GM19328 (cell line): ENCODE results near the gene PAPOLB.

Experiments
- ATAC-seq: cut with Tn5 transposase; IDR thresholded peaks from one replicate; pipeline ENCODE4 v1.9.1; 2021; ENCODE audit warnings: mild to moderate bottlenecking, moderate library complexity; ENCODE audit not compliant: unreplicated experiment

The PAPOLB gene

GRCh38 chr7:4842319-4843064 is 19.3 kb downstream of the PAPOLB start:
- ATAC-seq = no peak

DNA sequence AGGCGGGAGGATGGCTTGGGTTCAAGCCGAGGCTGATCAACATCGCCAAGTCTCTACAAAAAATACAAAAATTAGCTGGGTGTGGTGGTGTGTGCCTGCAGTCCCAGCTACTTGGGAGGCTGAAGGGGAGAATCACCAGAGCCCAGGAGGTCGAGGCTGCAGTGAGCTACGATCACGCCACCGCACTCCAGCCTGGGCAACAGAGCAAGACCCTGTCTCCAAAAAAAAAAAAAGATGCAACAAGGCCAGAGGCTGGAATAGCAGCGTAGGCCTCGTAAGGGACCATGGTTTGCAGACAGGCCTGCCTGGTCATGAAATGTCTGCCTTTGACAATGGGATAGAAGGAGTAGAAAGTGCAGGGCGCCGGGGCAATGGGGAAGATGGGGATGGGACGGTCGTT is 20.0 kb downstream of the PAPOLB start:
- no peak for ATAC-seq

- ATAC-seq = no peak
These were observed 20.6 kb downstream of the PAPOLB start for GRCh38 chr7:4841007-4841784.

GRCh38 chr7:4840079-4840501 is 21.7 kb downstream of the PAPOLB start:
- ATAC-seq = no peak

DNA sequence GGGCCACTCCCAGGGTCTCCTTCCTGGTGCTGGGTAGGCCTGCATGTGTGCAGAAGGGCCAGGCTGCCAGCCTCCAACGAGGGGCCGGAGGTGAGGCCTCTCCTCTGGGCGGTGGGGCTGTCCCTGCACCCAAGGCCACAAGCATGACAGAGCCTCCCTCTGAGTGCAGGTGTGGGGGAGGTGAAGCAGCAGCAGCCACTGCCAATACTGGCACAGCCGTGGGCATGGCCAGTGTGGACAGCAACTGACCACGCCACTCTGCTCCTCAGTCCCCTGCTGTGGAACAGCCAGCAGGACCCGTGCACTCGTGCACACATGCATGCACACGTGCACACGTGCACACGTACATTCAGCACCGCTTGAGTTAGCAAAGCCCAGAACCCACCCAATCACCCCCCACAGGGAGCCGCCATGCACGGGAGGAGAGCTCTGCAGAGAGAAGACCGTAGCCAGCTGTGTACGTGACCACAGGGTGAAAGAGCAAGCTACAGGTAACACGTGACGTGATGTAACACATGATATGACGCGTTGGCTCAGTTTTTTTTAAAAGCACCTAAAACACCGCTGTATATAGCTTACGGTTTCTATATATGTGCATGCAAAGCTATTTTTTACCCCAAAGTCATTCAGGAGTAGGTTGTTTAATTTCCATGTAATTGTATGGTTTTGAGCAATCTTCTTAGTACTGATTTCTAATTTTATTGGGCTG is 23.1 kb downstream of the PAPOLB start:
- no peak for ATAC-seq

DNA sequence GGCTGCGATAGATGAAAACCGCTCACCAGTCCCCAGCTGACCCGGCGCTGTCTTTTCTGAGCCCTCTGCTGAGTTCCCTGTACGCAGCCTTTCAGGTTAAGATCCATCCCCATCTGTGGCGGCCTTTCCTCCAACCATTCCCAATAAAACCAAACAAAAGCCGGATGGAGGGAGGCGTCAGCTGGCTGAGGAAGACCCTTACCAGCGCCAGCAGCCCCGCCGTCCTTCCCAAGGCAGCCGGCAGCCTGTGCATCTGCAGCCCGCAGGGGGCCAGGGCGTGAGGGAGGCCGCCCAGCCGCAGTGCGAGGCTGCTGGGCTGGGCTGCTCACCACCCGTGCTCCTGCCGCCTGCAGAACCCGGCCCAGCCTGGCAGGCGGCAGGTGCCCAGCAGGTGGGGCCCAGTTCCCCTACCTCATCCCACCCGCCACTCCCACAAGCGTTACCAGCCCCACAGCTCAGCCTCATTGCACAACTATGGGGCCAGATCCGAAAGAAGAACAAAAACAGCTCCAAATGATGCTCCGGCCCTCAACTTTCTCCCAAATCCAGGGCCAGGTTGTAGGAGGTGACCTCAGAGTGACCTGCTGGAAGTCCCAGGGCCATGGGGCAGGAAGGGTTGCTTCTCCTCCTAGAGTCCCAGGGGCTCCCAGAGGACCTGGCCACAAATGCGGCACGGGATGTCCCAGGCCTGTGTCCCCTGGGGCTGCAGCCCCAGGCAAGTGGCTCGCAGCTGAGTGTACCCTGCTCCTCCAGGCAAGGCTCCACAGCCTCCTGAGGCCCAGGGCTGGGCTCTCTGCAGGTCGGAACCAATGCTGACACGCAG is 23.8 kb downstream of the PAPOLB start:
- no peak for ATAC-seq

DNA sequence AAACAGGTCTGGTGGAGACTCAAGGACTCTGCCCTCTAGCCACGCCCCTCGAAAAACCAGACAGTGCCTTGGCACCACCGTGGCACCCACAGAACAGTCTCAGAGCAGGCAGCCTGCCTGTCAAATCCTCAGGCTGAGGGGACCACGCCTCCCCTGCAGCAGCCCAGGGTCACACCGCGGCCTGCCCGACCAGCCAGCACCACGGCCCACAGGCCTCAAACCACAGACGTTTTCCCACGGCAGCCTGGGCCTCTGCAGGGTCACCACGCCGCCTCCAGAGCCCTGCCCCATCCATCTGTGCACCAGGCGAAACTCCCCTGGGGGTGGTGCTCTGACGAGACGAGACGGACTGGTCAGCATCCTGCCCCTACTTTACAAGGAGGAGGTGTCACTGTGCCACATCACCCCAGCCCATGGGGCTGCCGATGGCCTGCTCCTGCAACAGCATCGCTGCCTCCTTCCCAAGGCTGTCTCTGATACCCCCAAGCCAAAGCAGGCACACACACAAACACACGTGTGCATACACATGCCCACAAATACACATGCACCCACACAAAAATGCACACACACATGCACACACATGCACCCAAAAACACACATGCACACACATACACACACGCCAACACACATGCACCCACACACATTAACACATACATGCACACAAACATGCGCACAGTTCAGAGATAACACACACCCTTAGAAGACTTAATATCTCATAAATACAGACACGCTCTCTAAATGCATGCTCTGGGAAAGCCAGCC is 24.6 kb downstream of the PAPOLB start:
- no peak for ATAC-seq

DNA sequence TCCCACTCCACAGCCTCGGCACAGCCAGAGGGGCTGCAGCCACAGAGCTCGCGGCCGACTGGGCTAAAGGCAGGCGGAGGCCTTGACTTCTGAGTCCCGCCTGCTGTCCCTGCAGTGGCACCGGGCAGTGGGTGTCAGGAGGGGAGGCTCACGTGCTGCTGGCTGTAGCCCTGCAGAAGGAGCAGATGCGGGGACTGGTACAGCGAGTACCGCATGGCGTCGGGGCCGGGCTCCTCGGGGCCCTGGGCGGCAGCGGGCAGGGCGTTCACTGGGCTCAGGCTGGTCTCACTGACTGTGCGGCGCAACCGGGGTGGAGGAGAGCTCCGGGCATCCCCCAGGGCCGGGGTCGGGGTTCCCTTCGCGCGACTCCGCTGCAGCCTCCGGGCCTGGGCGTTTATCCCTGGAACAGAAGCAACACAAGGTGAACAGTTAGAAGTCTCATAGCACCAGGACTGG is 25.6 kb downstream of the PAPOLB start:
- ATAC-seq = no peak

DNA sequence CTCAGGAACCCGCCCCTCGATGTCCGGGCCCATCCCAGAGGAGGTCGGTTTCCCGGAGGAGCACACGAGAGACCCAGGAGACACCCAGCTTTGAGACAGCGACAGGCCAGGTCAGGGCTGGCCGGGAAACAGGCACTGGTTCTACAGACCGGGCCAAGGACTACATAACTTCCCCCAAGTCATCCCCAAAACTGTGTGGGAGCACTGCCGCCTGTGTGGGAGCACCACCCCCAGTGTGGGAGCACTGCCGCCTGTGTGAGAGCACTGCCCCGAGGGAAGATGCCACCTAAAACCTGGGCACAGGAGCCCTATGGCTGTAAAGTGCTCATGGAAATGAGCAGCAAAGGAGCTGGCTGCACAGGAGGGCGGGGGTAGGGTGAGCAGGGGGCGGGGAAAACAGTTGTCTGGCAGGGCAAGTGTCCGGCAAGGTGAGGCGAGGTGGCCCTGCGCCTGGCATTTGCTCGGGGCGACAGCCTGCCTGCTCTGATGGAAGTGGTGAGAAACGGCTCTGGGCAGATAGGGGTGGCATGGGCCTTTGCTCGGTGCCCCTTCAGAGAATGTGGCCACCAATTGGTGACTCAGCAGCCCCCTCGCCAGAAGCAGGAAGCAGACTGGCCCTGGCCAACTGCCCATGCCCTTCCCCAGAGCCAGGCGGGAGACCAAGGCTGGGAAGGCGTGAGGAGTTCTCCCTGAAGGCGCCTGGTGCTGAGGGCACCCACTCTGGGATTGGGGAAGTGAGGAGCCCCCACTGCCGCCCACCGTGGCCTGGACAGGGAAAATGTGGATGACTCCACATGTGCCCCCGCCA is 26.2 kb downstream of the PAPOLB start:
- no peak for ATAC-seq

- no peak for ATAC-seq
These were observed 27.0 kb downstream of the PAPOLB start for GRCh38 chr7:4834601-4835397.

- no peak for ATAC-seq
These were observed 27.9 kb downstream of the PAPOLB start for GRCh38 chr7:4833691-4834600.

DNA sequence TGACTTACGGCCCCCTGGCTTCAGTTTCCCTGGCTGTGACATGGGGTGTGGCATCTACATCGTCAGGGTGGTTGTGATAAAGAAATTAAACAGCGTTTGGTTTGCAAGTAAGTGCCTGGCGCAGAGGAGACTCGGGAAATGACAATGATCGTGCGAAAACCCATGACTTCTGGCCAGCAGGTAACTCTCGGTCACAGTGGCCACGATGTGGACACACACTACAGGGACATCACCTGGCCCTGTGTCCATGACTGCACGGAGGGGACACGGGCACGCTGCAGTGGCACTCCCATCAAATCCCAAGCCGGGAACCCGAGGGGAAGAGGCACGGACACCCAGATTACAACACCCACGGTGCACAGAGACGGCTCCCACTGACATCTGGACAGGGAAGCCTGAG is 28.7 kb downstream of the PAPOLB start:
- no peak for ATAC-seq

- no peak for ATAC-seq
These were observed 29.1 kb downstream of the PAPOLB start for GRCh38 chr7:4832711-4833110.

GRCh38 chr7:4831723-4832495 is 29.9 kb downstream of the PAPOLB start:
- ATAC-seq = no peak

- no peak for ATAC-seq
These were observed 31.7 kb downstream of the PAPOLB start for GRCh38 chr7:4830176-4830575.

DNA sequence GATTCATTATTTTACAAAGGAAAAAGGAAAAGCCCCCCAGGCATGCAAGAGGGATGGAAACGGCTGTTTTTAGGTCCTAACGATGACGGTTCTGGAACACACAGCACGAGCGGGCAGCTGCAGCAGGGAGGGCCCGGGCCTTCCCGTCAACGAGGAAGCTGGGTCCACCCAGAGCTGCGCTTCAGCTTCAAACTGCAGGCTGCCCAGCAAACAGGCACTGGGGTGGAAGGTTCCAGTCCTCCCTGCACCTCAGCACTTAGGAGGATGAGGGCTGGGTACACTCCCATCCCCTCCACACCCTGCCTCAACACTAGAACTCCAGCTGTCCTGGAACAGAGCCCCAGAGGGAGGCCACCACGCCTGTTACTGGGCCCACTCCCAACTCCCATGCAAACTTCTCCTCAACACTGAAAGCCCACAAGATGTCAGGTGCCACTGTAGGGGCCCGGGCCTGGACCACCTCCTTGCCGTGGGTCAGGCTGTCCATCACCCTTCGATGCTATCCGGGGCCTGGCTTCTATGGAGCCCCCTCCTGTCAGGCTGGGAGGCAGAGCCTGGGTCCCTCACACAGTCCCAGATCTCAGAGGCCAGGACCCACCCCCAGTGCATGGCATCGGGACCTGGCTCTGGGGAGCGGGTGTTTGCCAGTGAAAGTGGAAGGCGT is 33.0 kb downstream of the PAPOLB start:
- no peak for ATAC-seq
